Activated CD8-positive, alpha-beta T cell treated with anti-CD3 and anti-CD28 coated beads for 36 hours (primary cell): Measurements from ENCODE around the gene CLMN. TPM values are rescaled to one million over a fixed set of nuclear protein-coding genes. Genes with fewer than 3 reads are reported as not detected.
A peak's percentile ranks its signal among the peaks of the same experiment; 100 is the strongest.

Experiments used
- ATAC-seq: fragments of 200-7000 bp; cut with Tn5 transposase; one replicate; pipeline ENCODE4 v1.10.0; 2021; ENCODE audit warnings: mild to moderate bottlenecking, moderate library complexity
- CTCF ChIA-PET: fragments of 350-600 bp; sonication (Branson Sonifier 250); formaldehyde crosslinking; loops from one replicate; lab custom pipeline; 2021; ENCODE audit warnings: antibody characterized with exemption; lab: Charles Lee
- POLR2A ChIA-PET: fragments of 350-600 bp; sonication (Branson Sonifier 250); formaldehyde crosslinking; loops from one replicate; lab custom pipeline; 2021; ENCODE audit warnings: antibody characterized with exemption; lab: Charles Lee
- DNase-seq: peaks from one replicate; pipeline ENCODE4 v3.0.0-alpha.2; 2020
- H3K27ac Mint-ChIP-seq: one replicate; pipeline ENCODE4 v1.8.0; 2021; ENCODE audit warnings: mild to moderate bottlenecking, mixed read lengths
- H3K27me3 Mint-ChIP-seq: one replicate; pipeline ENCODE4 v1.8.0; 2021; ENCODE audit warnings: mixed read lengths
- H3K36me3 Mint-ChIP-seq: one replicate; pipeline ENCODE4 v1.8.0; 2021; ENCODE audit warnings: low read depth, mixed read lengths
- H3K4me1 Mint-ChIP-seq: one replicate; pipeline ENCODE4 v1.8.0; 2021; ENCODE audit warnings: low read depth, mixed read lengths
- H3K4me3 Mint-ChIP-seq: one replicate; pipeline ENCODE4 v1.8.0; 2021; ENCODE audit warnings: mild to moderate bottlenecking, moderate library complexity, mixed read lengths
- H3K9me3 Mint-ChIP-seq: one replicate; pipeline ENCODE4 v1.8.0; 2021; ENCODE audit warnings: mixed read lengths
- CTCF ChIP-seq: fragments of 200-600 bp; IDR thresholded peaks from one replicate; pipeline ENCODE4 v1.8.0; 2022; ENCODE audit warnings: antibody characterized with exemption, mild to moderate bottlenecking
- intact Hi-C: fragments of 100-400 bp; cut with micrococcal nuclease; formaldehyde crosslinking; loops from one replicate; pipeline ENCODE4 v1.10.0; 2022
- total RNA-seq, 2 experiments: library from RNA; stranded (reverse); gene quantifications; one replicate each; pipeline ENCODE4 v1.2.3, GENCODE V29; 2021

CLMN gene
- total RNA-seq, 2 experiments from 2014 or later, result 0.31 to 0.59 TPM

- ChIA-PET POLR2A (no interaction called here), CTCF (interaction anchor here (1.0 kb wide), 1 partner anchor 48 kb away, joined by 3 read pairs; no protein-coding TSS in a partner anchor)
- H3K27me3 Mint-ChIP-seq, result peaks cover 24% of the 10 kb centered on the region
- no peaks in the 10 kb centered on the region for H3K36me3 Mint-ChIP-seq
- H3K9me3 Mint-ChIP-seq, result no peaks in the 10 kb centered on the region
- DNase-seq (no peak), ATAC-seq (no peak)
- no peak for TF ChIP-seq CTCF
- H3K27ac Mint-ChIP-seq, result no peak overlapping the region
- intact Hi-C loops, result no loop called here
- peaks cover 20% of the 10 kb centered on the region for H3K4me1 Mint-ChIP-seq
- no peak overlapping the region for H3K4me3 Mint-ChIP-seq
Measured at GRCh38 chr14:95315156-95315555, 4.6 kb downstream of the CLMN start.

GRCh38 chr14:95314609-95315008 is 5.1 kb downstream of the CLMN start:
- Mint-ChIP-seq H3K4me3 (no peak overlapping the region), H3K9me3 (no peaks in the 10 kb centered on the region), H3K36me3 (no peaks in the 10 kb centered on the region), H3K27ac (no peak overlapping the region), H3K4me1 (peaks cover 20% of the 10 kb centered on the region), H3K27me3 (peaks cover 24% of the 10 kb centered on the region)
- CTCF ChIA-PET, result interaction anchor here (1.0 kb wide), 1 partner anchor 48 kb away, joined by 3 read pairs; no protein-coding TSS in a partner anchor
- intact Hi-C loops, result no loop called here
- DNase-seq (peak; percentile 74), ATAC-seq (peak; percentile 89)
- POLR2A ChIA-PET, result no interaction called here
- TF ChIP-seq CTCF, result no peak

DNA sequence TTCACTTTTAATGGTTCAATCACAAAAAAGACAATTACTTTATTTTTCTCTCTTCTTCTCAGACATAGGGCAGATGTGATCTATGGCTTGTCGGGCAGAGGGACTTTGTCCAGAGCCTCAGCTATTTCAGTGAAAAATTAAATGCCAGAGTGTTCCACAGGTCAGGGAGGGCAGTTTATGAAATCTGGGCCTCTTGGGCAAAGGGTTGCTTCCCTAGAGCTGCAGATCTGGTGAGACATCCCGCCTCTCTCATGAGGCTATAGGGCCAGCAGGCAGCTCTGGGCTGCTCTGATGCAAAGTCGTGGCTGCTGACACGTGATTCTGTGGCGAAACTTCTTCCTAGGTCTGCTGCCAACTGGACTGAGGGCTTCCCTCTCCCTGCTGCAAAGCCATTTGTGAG is 6.0 kb downstream of the CLMN start:
- H3K27me3 Mint-ChIP-seq, result peaks cover 20% of the 10 kb centered on the region
- TF ChIP-seq CTCF, result no peak

DNA sequence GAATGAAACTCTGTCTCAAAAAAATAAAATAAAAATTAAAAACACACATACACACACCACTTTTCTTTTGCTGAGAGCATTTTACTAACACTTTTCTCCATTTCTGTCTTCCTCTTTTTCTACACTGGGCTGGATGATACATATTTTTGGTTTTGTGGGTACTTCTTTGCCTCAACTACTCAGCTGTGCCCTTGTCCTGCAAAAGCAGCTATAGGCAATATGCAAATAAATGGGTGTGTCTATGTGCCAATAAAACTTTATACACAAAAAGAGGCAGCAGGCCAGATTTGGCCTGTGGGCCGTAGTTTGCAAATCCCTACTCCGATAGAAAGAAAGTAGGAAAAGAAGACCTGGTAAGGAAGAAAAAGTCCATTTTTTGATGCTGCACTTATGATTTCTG is 6.5 kb downstream of the CLMN start:
- Mint-ChIP-seq H3K4me3 (no peak overlapping the region), H3K9me3 (no peaks in the 10 kb centered on the region), H3K27ac (no peak overlapping the region), H3K4me1 (peaks cover 13% of the 10 kb centered on the region), H3K36me3 (no peaks in the 10 kb centered on the region), H3K27me3 (peaks cover 16% of the 10 kb centered on the region)
- ATAC-seq (no peak), DNase-seq (no peak)
- intact Hi-C loops, result no loop called here
- no peak for TF ChIP-seq CTCF
- CTCF ChIA-PET, result no interaction called here
- POLR2A ChIA-PET, result no interaction called here

More for the DNA sequence above, 6.0 kb downstream of the CLMN start:
- Mint-ChIP-seq H3K27ac (no peak overlapping the region), H3K36me3 (no peaks in the 10 kb centered on the region), H3K9me3 (no peaks in the 10 kb centered on the region), H3K4me3 (no peak overlapping the region), H3K4me1 (peaks cover 13% of the 10 kb centered on the region)
- POLR2A ChIA-PET, result no interaction called here
- intact Hi-C loops, result no loop called here
- CTCF ChIA-PET, result no interaction called here
- no peak for DNase-seq
- no peak for ATAC-seq

DNA sequence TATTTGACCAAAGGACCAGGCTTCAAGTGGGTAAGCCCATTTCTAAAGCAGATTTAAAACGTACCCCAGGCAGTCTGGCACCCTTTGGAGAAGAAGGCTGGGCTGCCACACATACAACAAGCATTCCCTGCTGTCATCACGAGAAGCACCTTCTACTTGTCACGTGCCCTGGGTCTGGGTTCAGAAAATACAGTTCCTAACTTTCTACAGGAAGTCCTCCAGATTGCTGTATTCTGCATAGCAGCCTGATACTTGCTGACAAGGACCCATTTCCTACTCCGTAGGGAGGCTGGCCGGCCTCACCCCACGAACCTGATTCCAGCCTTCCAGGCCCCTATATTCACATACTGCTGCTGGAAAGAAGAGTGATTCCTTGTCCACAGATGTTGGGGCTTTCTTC is 7.4 kb downstream of the CLMN start:
- CTCF ChIA-PET, result no interaction called here
- no peaks in the 10 kb centered on the region for H3K36me3 Mint-ChIP-seq
- no peak overlapping the region for H3K4me3 Mint-ChIP-seq
- H3K27ac Mint-ChIP-seq, result no peak overlapping the region
- no peak for TF ChIP-seq CTCF
- peaks cover 10% of the 10 kb centered on the region for H3K27me3 Mint-ChIP-seq
- peaks cover 11% of the 10 kb centered on the region for H3K4me1 Mint-ChIP-seq
- intact Hi-C loops, result no loop called here
- ATAC-seq (no peak), DNase-seq (no peak)
- no peaks in the 10 kb centered on the region for H3K9me3 Mint-ChIP-seq
- POLR2A ChIA-PET, result no interaction called here
